ENCODE data around the gene ANGPTL2.

DNA sequence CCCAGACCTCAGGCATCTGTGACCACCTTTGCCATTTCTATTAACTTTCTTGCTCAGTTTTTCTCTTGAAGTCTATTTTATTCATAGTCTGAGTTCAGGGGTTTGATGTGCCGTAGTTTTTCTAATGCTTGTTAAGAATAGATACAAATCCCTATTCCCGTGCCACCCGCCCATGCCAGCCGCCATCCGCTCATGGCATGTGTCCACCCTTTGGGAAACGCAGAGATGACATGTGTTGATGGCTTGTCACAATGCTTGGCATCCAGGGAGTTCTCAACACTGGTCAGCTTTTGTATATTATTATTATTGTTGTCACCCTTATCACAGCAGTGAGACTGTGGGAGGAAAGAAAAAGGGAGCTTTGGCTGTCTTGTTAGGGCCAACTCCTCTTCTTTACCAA lies 17.3 kb upstream of the ANGPTL2 start:
- TF ChIP-seq CTCF (IDR thresholded peaks at IDR 0.05; ENCODE audit: low read depth, low read length, missing input control) (no peak), TAF1 (conservative IDR thresholded peaks at IDR 0.05) (no peak), RAD21 (IDR thresholded peaks at IDR 0.05) (no peak)
